NCI-H510A treated with DMSO at 0.1 percent for 48 hours (cell line): ENCODE data around the gene CADPS.

Experiments
- DNase-seq: peaks from one replicate; lab custom pipeline; 2025; lab: John Stamatoyannopoulos, UW

Gene CADPS

DNA sequence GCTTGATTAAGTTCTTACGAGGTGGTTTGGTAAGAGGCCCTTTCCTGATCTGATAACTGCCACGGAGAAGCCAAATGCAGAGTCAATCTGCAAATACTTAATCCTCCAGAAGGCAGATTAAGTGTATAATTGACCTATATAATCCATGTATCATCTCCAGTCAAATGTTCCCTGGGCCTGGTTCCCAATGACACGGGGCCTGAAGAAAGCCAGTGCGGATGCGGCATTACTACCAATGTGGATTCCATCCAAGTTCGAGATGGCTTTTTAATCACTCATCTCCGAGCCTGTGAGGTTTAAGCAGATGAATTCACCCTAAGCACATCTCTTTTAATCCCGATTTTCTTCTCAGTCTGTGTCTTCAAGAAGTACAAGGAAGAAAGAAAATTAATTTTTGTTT, 441.8 kb downstream of the CADPS start:
- DNase-seq = no peak

DNA sequence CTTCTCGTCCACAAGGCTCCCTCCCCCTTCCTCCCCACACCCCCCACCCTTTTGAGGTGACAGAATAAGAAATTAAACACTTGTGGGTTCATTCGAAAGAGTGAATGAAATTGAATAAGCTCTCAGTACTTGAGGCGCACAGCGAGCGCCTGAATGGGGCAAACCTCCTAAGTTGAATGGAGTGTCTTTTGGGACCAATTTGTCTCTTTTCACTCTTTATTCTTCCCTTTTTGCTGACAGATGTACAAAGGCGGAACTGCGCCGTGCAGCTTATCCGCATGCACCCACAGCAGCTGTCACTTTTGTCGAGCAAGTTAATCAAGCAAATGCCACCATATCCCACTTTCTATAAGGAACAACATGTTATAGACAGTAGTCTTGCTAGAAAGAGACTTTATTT, 454.0 kb downstream of the CADPS start:
- DNase-seq = no peak

DNA sequence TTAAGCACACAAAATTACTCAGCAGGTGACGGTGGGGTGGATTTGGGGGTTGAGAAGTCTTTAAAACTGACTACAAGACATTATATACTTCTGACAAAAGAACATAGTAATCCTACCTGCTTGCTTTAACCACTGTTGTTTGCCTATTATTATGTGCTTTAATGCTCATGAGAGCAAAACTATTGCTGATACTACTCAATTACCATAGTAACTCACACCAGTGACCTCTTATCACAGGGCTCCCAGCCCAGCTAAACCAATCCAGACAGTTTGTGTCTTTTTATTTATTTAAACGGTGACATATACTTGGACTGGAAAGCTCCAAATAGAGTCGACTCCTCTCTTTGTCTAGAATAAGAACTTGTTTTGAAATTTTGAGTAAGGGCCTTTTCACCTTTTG, 459.1 kb downstream of the CADPS start:
- no peak for DNase-seq

DNA sequence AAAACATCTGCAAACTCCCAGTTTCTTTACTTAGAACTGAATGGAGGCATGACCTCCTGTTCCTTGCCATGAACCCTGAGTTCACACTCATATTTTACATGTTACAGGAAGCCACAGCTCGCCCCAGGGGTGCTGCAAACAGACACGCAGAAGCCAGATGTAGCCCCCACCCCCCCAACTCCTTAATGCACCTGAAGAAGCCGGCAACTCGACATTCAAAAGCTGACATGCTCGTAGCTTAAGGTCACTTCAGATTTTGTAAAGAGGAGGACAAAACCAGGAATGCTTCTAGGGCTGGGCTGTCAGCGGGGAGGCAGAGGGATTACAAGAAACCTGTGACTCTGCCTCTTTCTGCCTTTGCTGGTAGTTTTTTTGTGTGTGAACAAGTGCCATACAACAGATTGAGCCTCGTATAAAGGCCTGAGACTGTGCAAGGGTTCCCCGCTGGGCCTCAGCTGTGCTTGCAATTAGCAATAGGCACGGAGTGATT, 459.9 kb downstream of the CADPS start:
- no peak for DNase-seq

DNA sequence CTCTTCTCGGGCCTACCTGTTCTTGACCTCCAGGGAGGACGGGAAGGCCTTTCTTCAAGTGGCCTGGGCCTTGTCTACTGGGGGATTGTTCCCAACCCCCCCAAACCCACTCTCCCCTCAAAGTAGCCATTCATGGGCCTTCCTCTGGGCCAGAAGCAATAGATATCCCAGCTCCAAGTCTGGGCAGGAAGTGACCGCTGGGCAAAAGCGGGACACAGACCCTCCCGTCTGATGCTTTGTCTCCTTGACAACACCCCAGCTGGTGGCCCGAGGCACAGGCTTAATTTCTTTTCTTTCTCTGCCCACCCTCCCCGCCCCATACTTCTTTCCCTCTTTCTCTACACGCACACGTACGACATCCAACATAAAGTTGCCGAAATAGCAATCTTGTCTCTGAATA, 460.4 kb downstream of the CADPS start:
- no peak for DNase-seq

DNA sequence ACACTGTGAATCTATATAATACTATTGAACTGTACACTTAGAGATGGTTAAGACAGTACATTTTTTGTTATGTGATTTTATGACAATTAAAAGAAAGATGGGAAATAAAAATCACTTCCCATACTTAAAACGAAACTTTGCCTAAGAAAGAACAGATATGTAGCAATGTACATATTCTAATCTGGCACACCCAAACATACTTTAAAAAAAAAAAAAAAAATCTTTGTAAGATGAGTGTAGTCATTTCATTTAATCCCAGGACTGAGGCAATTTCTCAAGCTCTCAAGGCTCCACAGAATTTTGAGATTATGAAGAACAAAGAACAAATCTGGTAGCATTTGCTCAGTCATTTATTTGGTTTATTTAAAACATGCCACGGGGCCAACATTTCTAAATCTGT, 461.5 kb downstream of the CADPS start:
- DNase-seq = no peak

DNA sequence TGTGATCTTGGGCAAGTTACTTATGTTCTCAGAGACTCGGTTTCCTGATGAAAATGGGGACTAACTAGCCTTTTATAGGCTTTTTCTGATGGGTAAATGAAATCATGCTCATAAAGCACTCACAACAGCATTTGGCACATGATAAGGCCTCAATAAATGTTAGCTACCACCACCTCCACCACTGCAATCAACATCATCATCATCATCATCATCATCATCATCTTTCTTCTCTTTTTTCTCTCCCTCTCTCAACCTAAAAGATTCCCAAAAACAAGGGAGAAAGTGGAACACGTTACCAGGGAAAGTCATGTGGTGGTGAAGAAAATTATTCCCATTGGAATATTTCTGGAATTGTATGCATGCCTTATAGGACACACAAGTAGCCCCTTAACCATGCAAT, 468.3 kb downstream of the CADPS start:
- DNase-seq = no peak

DNA sequence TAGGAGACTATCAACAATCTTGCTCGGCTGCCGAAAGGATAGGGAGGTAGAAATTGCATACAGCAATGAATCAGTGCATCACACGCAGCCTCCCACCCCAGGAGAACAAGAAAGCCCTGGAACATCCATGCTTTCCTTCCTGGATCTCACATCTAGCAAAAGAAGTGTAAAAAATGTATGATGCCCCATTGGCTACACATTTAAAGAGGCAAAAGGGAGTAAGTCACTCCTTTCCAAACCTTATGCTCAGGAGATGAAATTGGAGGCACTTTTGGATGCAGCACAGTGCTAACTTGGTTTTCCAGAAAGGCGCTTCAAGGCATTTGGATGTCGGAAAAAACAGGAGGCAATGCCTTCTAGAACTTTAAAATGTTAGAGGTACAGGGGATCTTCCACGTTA, 469.6 kb downstream of the CADPS start:
- DNase-seq = no peak

DNA sequence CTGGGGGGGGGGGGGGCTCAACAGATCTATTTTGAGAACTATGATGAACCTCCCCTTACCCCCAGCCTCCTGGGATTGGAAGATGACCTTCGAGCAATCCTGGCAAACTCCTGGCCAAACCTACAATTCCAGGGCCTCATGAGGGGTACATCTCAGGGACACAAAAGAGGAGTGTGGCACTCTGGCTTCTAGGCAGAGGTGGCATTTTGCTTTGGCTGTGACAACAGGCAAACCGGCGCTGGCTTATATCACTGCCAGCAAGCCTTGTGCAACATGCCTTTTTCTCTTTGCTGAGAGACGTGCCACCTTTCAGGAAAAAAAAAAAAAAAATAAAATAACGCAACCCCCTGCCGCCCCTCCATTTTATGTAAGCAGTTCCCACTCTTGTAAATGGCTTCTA, 470.1 kb downstream of the CADPS start:
- no peak for DNase-seq

DNA sequence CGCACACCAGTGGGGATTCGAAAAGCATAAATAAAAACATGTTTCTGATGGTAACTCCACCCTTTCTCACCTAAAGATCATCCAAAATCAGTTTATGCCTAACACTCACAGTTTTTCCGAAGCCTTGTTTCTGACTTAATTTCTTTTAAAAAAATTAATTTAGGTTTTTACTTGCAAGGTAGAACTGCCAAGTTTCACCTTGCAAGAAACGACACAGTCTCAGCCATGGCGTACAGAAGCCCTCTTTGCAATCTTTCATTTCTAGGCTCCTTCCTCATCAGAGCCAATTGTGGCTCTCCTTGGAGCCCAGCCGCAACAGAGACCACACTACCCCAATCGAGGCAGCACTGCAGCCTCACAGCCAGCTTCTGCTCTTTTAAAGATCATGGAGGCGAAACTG, 470.9 kb downstream of the CADPS start:
- no peak for DNase-seq

DNA sequence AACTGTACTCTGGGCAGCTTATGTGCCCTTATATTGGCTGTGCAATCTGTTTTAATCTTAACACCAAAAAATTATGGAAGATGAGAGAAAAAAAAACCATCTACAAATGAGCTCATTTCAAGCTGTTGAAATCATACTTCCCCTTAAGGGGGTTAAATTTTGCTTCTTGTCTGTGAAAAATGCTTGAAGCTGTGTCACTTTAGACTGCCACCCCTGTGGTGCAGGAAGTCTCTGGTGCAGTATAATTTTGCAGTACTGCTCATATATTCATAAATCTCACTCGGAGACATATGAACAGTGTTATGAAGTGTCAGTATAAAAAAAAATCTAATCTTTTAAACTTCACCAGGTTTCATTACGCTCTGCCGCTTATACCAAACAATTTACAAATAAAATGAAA, 471.5 kb downstream of the CADPS start:
- no peak for DNase-seq

DNA sequence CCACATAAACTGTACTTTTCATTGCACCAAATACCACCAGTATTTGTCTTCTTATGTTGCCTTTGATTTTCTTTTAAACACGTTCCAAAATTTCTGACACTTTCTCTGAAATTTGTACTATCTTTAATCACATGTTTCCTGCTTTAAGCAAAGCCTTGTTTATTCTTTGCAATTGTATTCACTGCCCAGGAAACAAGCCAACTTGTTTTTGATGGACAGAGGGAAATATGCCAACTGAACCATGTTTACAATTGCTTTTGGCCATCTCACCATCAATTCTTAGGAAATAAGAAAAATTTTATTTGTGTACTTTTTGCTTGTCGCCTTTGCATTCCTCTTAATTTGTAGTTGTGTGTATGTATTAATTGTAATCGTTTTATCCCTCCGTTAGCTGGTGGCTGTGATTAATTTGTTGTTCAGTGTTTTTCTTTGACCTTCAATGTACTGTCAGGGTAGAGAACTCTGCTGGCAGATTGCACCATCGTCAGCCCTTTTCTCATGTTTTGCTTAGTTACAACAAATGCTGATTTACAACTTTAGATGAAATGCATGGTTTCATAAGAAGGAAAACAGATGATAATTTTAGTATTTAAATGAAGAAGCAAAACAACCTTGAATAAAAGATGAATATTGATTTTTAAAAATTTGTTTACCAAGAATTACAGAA, 482.5 kb downstream of the CADPS start:
- no peak for DNase-seq

DNA sequence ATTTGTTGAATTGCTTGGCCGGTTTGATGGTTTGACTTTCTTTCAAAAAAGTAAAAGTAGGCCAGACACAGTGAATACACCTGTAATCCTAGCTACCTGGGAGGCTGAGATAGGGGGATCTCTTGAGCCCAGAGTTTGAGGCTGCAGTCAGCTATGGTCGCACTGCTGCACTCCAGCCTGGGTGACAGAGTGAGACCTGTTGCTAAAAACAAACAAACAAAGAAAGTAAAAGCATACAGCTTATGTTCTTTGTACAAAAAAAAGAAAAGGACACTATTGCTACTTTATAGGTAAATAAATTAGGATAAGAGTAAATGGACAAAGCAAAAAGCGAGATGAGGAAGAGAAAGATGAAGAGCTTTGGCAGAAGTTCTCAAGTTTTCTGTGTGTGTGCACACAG, 488.0 kb downstream of the CADPS start:
- no peak for DNase-seq

DNA sequence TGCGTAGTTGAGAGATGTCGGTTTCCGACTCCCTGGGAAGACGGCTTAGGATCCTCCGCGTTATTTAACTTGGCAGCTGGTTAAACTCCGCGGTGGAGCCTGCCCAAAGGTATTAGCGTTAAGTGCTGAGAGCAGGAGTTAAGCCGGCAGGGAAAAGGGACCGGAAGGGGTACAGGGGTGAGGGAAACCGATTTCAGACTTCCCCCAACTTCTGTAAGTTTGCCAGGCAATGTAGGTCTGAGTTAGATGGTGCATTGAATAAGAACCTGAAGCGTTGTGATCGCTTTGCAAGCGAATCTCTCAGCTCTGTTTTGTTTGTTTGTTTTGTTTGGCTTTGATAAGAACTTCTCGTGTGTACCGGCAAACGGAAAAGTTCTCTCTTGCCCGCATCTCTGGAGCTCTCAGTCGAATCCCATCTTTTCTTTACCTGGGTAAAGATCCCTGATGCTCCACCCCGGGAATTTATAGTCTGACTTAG, 495.9 kb downstream of the CADPS start:
- DNase-seq = no peak

DNA sequence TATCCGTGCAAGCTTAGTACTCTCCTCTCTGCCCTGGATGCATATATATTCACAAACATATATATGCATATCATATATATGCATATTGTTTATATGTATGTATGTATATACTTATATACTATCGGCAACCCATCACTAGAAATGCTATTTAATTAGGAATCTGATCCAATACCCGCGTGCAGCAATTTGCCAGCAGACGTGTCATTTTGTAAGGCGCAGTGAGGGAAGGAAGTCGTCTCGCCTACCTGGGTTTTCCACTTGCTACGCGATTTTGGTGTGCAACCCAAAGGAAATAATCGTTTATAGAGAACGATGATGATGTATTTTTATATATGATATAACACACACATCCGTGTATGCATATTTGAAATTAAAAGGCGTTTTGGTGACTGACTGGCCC, 496.3 kb downstream of the CADPS start:
- DNase-seq = no peak

DNA sequence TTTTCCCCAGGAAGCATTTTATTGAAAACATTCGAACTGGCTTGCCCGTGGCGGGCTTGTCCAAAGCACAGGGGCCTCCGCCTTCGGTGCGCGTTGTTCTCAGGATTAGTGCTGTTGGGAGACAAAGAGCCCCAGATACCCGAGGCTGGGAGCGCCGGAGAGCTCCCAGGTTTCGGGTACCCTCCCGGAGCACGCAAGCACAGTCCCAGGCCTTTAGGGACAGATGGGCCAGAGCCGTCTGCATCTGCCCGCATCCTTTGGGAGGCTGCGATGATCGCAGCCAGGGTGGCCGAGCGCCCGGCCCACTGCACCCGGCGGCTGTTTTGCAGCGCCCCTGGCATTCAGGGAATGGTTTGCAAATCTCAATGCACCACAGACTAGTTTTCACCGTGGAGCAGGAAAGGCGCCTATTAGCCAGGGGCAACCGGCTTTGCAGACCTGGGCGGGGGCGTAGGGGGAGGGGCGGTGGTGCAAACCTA, 496.9 kb downstream of the CADPS start:
- DNase-seq = no peak

DNA sequence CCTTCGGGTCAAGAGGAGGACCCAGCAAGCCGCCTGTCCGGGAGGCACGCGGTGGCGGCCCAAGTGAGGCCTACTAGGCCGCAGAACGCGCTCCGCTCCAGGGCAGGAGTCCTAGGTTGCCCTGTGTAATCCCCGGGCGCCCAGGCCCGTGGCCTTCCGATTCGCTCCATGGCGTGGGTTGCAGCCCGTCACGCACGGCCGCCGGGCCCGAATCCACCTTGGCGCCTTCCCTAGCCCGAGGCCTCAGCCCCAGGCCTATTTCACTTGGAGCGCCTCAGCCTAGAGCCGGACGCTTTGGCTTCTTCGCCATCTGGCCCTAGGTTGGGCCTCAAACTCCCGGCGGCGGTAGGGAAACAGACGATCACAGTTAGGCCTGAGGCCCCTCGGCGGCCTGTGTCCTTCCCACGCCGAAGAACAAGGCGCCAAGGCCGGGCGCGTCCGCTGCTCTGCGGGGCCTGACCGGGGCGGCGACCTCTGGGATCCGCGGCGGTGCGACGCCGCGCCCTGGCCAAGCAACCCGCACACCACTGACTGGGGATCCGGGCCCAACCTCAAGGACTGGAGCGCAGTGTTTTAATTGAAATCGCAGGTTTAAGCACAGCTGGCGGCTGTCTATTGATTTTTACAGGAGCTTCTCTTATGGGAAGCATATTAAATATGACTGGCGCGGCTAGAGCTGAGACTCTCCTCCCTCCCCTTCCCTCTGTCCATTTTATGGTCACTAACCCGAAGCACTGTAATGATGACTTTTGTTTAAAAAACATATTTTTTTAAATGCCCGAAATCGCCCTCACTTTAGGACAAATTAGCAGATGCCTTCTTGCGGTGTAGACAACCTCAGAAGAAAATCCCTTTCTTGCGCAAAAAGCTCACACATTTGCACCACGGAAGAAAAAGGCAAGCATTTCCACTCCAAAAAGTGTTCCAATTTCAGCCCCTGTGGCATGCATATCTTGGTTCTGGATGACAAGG, 498.0 kb downstream of the CADPS start:
- DNase-seq = no peak

DNA sequence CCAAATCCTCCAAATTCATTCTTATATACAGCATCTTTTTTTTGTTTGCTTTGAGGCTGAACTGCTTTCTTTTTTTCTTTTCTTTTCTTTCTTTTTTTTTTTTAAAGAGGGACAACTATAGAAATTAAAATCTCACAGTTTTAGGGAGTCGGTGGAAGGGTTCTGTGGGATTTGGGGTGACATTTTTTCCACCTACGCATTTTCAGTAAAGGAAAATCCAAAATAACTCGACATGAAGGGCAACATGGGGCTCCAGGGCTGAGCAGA, 498.8 kb downstream of the CADPS start:
- no peak for DNase-seq

DNA sequence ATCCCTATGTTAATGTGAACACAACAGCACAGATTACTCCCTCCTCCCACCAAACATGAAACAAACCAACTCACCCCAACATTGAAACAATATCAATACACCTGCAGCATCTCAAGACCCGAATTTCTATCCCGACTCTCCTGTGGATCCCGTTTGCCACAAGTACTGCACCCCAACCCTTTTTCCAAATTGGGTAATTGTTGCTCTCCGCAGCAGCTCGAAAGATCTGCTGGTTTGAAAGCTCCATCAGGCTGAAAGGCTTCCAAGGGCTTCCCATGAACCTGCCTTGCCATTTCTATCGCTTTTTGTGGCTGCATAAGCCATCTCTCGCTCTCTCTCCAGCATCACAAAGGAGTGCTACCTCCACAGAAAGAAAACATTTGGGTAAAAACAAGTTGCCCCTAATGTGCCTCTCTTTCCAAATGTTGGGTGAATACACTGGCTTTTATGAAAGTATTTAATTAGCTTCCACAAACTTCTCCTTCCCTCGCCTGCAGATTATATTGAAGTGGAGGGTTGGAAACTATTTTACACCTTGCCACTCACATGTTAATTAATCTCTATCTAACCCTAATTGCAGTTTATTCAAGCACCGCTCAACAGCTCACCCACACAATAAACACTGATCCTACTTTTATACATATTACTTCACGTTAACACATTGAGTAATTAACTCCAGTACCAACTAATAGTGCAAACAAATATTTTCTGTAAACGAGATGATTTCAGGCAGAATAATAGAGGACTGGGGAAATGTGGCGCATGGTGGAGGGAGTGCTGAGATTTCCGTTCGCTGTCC, 499.4 kb downstream of the CADPS start:
- DNase-seq = no peak

DNA sequence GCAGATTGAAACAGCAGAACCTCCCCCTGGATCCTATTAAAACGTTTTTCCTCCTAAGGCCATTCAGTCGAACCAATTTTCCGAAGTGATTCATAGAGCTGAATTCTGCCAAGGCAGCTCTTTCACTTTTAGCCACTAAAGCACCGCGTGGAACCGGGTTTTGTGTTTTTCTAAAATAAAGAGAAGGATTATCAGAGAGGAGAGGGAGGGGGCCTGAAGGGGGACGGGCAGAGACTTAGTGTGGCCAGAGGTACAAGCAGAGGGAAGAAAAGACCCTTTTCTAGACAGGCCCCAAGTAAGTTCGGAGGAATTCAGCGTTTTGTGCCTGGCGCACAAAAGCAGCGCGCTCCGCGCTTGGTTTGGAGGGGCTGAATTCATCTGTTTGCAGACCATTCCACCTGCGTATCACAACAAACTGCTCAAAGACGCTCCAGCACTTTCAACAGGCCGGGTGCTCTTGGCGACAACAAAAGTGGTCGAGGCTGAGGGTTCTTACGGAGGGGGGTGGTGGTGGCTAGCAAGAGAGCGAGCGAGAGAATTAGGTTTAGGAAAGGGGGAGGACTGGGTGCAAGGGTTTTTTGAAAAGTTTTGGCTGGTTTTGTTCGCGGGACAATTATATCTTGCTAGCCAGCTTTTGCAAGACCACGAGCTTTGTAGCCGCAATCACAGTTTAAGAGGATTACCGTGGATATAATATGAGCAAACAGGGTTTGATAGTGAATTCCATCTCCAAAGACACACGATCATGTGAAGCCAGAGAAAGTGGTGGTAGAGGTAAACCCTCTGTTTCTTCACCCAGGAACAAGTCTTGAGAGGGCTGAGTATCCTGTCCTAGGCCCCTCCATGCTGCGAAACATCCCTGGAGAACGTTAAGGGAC, 500.6 kb downstream of the CADPS start:
- no peak for DNase-seq

DNA sequence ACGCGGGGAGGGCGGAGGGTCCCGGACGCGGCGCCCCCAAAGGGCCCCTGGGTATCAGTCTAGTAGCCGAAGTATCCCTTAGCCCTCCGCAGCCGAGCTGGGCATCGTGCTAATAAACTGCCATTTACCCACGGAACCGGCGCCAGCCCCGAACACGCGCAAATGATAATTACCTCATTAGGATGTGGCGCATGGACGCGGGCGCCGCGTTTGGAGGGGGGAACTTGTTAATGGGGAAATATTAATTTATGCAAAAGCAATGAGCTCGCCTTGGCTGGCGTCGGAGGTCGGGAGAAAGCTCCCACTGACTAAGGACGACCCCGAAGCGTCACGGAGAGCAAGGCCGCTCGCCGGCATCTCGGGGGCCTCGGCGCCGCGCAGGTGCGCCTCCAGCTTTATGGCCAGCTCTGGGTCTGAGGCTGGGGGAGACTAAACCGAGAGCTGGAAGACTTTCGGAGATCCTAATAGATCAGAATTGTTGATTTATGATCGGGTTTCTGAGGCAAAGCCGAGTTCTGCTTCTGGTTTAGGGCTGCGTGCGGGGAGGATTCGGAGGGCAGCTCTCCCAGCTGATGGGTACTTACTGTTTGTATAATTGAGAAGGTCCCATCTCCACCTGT, 501.4 kb downstream of the CADPS start:
- no peak for DNase-seq
